IMR-90 (cell line): ENCODE measurements around the gene ASXL2.

Experiments
- CTCF ChIP-seq: conservative IDR thresholded peaks from 2 replicates; pipeline ENCODE4 v1.5.1; 2012; ENCODE audit warnings: mild to moderate bottlenecking, low read depth, low read length, improper control_type of control experiment
- MXI1 ChIP-seq: IDR thresholded peaks from 2 replicates; pipeline ENCODE4 v1.6.1; 2012; ENCODE audit warnings: low read depth, mild to moderate bottlenecking, low read length, moderate library complexity, borderline replicate concordance
- NFE2L2 ChIP-seq: fragments of 150-350 bp; IDR thresholded peaks from 2 replicates; pipeline ENCODE4 v1.6.1; 2016; ENCODE audit warnings: low read depth, mild to moderate bottlenecking, low read length
- POLR2A ChIP-seq: IDR thresholded peaks from 2 replicates; pipeline ENCODE4 v1.6.1; 2012; ENCODE audit warnings: mild to moderate bottlenecking, low read depth, low read length
- RFX5 ChIP-seq: IDR thresholded peaks from 2 replicates; pipeline ENCODE4 v1.8.0; 2012; ENCODE audit warnings: low read depth, mild to moderate bottlenecking, low read length, moderate library complexity

GRCh38 chr2:25707927-25708590, 170.2 kb downstream of the ASXL2 start:
- TF ChIP-seq CTCF (no peak), MXI1 (no peak), NFE2L2 (no peak), POLR2A (no peak), RFX5 (no peak)
